Measurements from ENCODE around the gene HOXA5.

Gene HOXA5

DNA sequence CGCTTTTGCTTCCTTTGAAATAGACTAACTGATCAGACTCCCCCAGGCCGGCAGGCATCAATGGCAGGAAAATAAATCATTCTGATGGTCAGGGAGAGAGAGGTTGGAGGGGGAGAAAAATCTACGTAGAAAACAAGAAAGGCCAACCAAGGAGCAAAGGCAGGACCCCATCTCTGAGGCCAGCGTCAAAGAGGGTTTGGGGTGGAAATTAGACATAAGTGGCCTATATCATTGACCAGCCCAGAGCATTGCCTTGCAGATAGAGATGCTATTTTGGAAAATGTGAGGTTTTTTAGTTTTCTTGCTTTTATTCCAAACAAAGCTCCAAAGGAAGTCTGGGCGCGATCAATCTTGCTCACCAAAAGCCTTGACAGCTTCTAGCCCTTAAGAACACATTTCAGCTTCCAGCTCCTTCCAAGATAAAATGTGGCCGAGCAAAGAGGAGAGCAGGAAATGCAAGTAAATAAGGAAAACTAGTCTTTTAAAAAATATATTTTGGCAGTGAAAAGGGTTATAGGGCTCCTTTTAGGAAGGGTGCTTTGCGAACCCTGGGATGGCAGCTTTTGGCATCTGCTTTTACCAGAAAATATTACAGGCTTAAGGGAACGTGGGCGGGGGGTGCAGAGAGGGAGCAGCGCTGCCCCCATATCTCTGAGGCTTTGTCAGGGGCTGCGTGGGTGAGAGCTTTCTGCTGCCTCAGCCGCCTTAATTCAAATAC lies 39.0 kb downstream of the HOXA5 start:
- DNase-seq = no peak

DNA sequence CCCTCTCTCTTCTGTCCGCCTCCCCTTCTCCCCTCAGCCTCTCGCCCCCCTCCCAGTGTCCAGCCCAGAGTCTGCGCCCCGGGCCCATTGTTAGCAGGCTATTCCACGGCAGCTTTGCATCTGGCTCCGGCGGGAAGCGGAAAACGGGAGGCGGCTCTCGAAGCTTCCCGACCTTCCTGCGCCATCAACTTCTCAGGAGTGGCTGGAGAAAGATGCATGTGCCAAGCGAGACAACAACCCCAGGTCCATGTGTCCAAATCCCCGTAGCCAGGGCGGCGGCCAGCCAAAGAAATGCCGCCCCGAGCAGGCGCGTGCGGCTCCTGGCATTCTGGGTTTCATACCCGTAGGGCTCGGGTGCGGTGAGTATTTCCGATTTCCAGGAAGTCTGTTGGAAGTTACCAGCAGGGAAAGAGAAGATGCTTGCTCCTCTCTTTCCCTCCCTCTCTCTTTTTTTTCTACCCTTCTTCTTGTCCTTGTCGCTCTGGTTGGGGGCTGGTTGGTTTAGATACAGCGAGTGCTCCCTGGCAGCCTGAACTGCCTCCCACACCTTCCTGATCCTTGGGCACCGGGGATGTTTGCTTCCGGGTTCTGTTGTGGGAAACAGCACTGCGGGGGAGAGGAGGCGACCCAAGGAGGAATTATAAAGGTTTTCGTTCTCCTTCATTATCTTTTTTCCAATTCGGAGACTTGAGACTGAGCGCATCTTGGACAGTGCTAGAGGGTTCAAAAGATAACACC lies 39.8 kb downstream of the HOXA5 start:
- DNase-seq = no peak

DNA sequence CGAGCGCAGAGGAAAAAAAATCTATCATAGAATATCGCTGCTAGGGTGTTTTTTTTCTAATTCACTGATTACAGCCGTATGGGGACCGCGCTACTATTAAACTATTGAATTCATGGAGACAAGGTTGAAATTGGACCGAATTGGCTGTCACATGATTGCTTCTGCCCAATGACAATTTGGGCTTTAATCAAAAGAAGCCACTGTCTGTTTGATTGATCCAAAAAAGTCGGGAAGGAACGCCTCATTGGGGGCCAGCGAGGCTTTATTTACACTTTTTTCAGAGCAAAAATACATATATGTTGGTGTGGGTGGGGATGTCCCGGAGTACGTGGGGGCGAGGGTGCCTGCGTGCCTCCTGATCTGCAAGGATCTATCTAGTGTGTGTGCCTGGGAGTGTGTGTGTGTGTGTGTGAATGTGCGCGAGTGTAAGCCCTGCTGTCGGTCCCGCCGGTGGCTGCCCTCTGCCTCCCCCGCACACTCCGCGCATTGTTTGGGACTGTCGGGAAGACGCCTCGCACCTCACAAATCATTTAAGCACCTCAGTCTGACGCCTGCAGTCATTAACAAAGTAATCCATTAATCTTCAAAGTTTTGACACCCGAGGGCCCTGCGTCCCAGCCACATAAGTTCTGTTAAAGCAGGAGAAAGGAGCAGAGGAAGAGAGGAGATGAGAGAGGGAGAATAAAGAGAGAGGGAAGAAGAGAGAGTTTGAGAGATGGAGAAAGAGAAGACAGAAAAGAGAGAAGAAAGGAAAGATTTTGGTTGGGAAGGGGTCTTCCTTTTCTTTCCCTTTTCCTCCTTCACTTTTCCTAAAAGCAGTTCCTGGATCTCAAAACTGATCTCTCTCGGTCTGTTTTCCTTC lies 40.7 kb downstream of the HOXA5 start, which contains the start of gene HOXA2:
TSS of gene HOXA2 (minus strand) at position 103 of the 862 bp plus-strand sequence. CDS start 183 bp downstream, outside the sequence.
- DNase-seq = no peak

DNA sequence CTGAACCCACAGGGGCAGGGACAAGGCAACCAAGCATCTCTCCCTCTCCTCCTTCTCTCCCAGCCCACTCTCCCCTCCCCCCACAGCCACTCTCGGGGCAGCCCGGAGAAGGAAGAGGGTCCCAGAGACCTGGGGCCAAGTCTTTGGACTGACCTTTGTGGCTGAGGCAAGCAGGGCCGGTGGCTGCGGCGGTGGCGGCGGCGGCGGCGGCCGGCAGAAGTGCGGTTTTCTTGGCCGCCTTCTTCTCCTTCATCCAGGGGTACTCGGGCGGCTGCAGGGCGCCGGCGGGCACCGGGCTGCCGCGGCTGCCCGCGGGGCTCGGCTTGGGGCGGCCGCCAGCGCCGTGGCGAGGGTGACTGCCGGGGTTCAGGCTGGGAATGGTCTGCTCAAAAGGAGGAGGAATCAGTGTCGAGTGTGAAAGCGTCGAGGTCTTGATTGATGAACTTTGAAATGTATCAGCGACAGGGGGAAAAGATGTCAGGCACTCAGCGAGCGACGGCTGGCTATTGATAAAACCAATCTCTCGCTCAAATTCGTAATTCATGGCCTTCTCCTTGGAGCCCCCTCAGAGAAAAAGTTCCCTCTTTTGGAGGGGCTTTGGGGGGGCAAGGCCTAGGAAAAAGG lies 41.4 kb downstream of the HOXA5 start:
- DNase-seq = no peak

DNA sequence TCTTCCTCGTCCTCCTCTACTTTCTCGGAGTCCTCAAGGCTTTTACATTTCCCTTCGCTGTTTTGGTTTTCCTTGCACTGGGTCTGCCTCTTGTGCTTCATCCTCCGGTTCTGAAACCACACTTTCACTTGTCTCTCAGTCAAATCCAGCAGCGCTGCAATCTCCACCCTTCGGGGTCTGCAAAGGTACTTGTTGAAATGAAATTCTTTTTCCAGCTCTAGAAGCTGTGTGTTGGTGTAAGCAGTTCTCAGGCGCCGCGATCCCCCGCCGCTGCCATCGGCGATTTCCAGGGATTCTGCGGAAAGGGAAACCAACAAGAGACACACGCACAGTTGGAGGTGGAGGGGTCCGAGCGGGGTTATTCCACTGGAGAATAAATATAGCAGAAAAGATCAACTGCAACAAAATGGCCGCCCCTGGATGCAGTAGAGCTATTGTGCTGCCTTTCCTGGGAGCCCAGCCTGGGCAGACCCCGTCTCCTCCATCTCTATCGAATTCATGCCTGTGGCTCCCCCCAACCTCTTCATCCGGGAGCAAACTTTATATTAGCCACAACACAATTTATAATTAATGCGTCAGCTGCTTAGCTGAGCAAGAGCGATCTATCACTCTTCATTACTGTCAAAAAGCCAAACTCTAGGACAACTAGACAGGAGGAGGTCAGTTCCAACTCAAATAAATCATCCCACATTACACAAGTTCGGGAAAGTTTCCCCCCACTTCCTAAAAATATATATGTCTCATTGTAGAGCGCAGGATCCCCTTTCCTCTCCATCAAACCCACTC lies 42.1 kb downstream of the HOXA5 start:
- no peak for DNase-seq

- no peak for DNase-seq
Measured at GRCh38 chr7:27100694-27101170, 42.7 kb downstream of the HOXA5 start.

DNA sequence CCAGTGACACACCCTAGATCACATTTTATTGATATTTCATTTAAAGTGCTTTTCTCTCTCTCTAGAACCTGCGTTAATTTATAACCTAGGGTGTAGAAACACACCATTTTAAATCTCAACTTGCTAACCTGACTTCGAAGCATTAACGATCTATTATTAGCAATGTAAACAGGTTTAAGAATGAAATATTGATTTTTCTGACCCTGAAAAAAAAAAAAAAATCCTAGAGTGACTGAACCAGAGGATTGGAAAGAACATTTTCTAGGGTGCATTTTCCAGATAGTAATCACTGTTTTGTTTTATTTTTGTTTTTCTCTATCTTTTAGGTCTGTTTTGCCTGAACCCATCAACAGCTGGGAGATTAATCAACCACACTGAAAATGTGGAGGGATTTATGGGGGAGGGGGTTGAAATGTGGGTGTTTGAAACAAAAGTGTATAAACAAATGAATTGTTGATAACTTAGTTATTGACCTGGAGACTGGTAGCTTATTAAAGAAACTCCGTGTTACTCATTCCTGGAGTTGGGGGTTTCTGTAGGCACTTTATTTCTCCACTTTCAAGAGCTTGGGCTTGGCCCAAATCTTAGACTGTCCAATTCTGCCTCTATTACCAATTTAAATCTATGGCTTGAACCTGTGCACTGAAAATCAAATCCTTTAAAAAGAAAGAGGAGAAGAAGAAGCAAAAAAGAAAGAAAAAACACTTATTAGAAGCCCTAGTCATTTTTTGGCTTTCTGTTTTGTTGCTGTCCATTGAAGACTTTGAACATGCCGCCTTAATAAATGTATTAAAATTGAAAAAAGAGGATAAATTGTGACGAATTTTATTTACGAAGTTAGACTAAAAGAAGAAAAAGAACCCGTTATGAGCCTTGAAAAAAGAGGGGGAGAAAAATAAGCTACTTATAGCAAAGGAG lies 43.8 kb downstream of the HOXA5 start:
- no peak for DNase-seq

- no peak for DNase-seq
Measured at GRCh38 chr7:27098578-27099451, 44.7 kb downstream of the HOXA5 start.

DNA sequence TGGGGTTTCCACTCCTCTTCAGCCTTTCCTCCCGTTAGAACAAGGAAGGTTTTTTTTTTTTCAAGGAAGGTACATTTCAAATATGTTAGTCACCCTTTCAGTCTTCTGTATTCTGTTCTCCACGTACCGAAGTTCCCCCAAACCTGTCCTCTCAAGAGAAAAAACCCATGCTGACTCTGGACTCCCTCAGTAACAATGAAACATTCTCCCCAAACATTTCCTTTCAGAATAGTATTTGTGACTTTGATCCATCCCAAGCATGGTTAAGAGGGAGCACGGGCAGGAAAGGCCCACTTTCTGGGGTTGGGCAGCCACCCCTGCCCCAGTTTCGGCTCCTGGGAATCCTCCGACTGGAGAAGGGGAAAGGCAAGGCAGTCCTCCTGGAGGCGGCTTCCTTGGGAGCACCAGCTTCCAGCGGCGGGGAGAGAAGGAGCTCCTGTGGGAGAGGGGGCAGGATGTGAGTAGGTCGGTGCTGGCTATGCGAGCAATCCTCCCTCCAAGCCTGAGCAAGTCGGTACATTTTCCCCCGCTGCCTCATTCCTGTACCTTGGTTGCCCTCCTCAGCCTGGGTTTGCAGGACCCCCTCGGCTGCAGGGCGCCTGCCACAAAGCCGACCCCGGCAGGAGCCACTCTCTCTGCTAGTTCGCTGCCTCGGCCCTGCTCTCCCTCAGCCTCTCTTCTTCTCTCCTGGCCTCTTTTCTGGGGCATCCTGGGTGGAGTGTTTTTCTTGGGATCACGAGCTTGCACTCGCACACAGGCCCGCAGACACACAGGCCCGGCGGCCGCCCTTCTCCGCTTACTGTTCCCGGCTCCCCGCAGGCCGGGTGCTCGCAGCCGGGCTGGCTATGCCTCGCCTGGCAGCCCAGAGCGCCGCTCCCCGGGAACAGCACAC lies 45.5 kb downstream of the HOXA5 start:
- DNase-seq = no peak

DNA sequence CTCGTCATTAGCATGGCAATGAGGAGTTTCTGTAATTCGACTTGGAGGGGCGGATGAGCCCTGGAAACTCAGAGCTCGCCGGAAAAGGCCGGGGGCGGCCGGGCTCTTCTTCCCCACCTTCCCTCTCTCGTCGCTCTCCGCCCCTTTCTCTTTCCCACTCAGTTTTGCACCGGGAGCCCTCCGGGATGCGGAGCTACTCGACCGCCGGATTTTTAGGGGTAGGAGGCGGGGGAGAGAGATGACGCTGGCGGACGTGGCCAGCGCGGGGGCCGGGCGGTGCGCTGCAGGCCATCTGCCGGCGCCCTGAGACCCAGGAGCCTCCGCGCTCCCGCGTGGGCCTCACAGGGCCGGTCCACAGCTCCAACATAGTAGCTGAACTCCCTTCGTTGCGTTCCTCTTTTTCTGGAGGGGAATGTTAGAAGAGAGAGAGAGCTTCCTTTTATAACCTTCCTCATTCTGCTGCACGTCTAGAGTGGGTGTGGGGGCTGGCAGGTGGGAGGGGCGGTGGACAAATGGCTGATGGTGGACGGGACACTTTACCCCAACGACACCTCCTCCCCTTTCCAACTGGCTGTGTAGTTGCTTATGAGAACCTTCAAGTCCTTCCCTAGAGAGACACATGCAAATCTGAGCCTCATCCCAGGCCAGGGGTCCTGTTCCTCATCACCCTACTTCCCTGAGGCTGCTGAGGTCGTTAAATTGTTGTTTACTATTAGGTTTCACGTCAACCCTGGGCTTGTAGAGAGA lies 46.5 kb downstream of the HOXA5 start:
- no peak for DNase-seq

GRCh38 chr7:27095897-27096767 lies 47.3 kb downstream of the HOXA5 start, which contains the start of gene HOXA1:
TSS of gene HOXA1 (minus strand) at chr7:27096000. CDS start at chr7:27095912, 88 bp downstream.
- no peak for DNase-seq

- no peak for DNase-seq
Measured at GRCh38 chr7:27095050-27095896, 48.2 kb downstream of the HOXA5 start.

- DNase-seq = no peak
Measured at GRCh38 chr7:27094304-27095049, 49.0 kb downstream of the HOXA5 start.

GRCh38 chr7:27093184-27093895 lies 50.1 kb downstream of the HOXA5 start:
- DNase-seq = no peak

GRCh38 chr7:27092819-27093110 lies 50.7 kb downstream of the HOXA5 start:
- DNase-seq = no peak

All from NCI-H2029 (cell line).